Bladder microvascular endothelial cell (primary cell): ENCODE measurements around the gene SURF1. TPM values are rescaled to one million over a fixed set of nuclear protein-coding genes. Genes with fewer than 3 reads are reported as not detected.

Experiments
- total RNA-seq: library from RNA; depleted of rRNA; stranded (reverse); fragments of >200 nt; gene quantifications from 2 replicates; pipeline ENCODE4 v1.2.3, GENCODE V29; 2014

Gene SURF1, protein sequence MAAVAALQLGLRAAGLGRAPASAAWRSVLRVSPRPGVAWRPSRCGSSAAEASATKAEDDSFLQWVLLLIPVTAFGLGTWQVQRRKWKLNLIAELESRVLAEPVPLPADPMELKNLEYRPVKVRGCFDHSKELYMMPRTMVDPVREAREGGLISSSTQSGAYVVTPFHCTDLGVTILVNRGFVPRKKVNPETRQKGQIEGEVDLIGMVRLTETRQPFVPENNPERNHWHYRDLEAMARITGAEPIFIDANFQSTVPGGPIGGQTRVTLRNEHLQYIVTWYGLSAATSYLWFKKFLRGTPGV
- total RNA-seq, result 14.9 and 17.1 TPM in 2 replicates

DNA sequence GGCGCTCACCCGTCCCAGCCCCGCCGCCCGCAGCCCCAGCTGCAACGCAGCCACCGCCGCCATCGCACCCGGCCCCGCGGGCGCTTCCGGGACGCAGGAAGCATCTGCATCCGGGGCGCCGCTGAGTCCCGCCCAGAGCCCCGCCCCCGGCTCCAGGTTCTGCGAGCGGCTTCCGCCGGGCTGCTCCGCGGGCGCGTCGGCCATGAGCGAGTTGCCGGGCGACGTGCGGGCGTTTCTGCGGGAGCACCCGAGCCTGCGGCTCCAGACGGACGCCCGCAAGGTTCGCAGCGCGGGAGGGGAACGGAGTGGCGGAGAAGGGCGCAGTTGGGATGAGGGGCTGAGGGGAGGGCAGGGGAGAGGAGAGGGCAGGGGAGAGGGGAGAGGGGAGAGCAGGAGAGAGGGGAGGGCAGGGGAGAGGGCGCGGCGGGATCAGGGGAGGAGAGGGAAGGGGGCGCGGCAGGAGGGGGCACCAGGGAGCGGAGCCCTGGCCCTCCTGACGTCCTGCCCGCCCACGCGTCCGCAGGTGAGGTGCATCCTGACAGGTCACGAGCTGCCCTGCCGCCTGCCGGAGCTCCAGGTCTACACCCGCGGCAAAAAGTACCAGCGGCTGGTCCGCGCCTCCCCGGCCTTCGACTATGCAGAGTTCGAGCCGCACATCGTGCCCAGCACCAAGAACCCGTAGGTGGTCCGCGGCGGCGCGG lies at the start of gene SURF1, which contains the start of gene SURF2:
Gene SURF1, minus strand, starts transcription at position 97 of the 701 bp plus-strand sequence. Its CDS starts 34 bp downstream, at position 63.
Gene SURF2, plus strand, starts transcription at position 160 of the 701 bp plus-strand sequence. Its CDS starts 43 bp downstream, at position 203.

DNA sequence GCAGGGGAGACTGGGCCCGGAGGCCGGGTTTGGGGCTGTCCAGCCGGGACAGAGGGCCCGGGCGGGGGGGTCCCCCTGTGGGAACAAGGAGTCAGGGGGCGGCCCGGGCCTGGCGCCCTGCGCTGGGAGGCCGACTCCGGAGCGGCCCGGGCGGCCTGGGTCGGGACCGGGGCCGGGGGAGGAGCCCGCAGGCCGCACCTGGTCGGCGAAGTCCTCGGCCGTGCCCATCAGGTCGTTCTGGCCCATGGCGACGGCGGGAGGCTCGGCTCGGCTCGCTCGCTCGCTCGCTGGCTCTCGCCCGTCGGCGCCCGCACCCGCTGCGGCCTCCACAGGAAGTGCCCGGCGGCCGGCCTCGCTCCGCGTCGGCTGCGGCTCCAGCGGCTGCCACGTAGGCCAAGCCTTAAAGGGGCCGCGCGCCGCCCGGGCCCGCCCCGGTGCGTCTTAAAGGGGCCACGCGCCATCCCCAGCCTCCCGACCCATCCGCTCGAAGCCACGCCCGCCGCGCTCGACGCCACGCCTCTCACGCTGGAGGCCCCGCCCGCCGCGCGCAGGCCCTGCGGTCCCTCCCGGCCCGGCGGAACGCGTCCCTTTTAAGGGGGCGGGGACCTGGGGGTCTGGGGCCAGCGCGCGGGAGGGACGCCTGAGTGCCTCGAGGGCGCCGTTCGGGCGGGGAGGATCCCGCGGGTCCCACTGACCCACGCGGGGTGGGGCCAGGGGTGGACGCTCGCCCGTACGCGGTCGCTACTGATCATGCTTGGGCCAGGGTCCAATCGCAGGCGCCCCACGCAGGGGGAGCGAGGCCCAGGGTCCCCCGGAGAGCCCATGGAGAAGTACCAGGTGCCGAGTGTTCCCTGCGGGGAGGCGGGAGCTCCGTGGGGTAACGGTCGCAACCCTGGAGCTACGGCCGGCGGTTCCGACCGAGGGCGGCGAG lies 19.7 kb upstream of the SURF1 start, which contains the start of the genes STKLD1 and SURF4:
Gene STKLD1, plus strand, starts transcription at position 643 of the 931 bp plus-strand sequence. Its CDS starts 108 bp downstream, at position 751.
Gene SURF4, minus strand, starts transcription at position 337 of the 931 bp plus-strand sequence. Its CDS starts 91 bp downstream, at position 246.

DNA sequence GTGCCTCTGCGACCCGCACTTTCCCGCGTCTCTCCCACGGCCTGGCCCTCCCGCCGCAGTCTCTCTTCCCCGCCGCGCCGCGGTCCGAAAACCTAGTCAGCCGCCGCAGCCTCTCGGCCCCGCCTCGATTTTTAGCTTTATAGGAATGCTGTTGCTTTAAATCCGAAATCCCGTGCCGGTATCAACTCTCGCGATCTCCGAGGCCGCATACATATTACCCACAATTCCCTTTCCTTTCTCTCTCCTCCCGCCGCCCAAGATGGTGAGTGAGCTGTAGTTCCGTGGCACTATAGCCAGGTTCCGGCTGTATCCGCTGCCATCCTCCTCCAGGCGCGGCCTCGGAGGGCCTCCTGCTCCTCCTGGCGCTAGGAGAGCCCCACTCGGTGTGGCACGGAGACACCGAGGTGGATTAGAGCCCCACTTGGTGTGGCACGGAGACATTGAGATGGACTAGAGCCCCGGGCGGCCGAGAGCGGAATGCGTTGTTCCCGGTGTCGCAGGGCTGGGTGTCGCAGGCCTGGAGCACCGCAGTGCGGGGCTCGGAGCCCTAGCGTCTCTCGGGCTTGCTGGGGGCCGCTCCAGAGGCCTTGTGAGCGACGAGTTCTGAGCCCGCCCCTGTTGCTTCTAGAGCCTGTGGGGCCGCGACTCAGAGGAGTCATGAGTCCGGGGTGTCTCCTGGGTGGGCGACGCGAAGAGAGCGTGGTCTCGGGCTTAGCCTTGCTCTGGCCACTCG lies 8.1 kb downstream of the SURF1 start, which contains the start of the genes MED22 and RPL7A:
Gene MED22, minus strand, starts transcription at position 147 of the 733 bp plus-strand sequence. CDS start 1,469 bp downstream, outside the sequence.
Gene RPL7A, plus strand, starts transcription at position 234 of the 733 bp plus-strand sequence. Its CDS starts 26 bp downstream, at position 260.

DNA sequence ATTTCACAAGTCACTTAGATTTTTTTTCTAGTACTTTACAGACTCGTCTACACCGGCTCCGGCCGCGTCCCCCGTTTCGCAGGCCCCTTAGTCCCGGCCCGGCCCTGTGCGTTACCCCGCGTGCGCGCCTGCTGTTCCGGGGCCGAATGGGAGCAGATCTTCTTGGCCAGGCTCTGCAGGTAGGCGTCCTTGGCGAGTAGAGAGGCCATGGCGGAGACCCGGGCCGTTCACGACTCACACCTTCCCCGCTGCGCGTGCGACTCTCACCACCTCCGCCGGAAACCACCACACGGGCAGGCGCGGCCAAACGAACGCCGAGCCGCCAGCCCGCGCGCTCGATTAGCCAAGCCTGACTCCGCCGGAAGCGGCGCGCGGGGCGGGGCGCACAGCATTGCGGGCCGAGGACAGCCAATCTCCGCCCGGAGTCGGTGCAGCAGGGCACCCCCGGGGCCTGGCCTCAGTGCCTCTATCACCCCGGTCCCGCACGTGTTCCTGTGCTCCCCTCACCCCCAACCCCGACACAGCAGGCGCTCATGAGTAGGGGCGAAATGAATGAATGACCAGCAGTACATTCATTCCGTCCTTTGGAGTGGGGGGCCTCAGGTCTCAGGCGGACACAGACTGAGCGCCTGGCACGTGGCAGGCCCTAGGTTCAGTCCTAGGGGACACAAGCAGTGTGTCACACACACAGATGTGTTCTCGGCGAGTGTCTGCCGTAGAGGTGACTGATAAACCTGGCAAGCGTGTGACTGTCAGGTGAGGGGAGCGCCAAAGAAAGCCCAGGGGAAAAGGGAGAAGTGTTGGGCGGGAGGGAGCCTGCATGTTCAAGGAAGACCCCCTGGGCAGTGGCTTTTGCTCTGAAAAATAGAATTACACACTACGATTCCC lies 20.1 kb downstream of the SURF1 start, which contains the start of gene SURF6:
Gene SURF6, minus strand, starts transcription at position 265 of the 888 bp plus-strand sequence. Its CDS starts 56 bp downstream, at position 209.

Other genes starting within 250 kb of the SURF1 start
- gene RALGDS, start 235.2 kb downstream of the SURF1 start, total RNA-seq, result 32.4 and 72.4 TPM in 2 replicates
- 0.32 and 40.5 TPM in 2 replicates for gene GBGT1, start 192.6 kb downstream of the SURF1 start, total RNA-seq
- not detected in 2 replicates for gene OBP2B, start 147.2 kb downstream of the SURF1 start, total RNA-seq
- 0.16 TPM in 1 of 2 replicates, not detected in the other for gene ABO, start 81.3 kb downstream of the SURF1 start, total RNA-seq
- gene SURF6, start 20.3 kb downstream of the SURF1 start, total RNA-seq, result 5.7 and 18.4 TPM in 2 replicates
- gene MED22, start 8.4 kb downstream of the SURF1 start, total RNA-seq, result 9.4 and 39.6 TPM in 2 replicates
- gene RPL7A, start 8.3 kb downstream of the SURF1 start, total RNA-seq, result 1,653 and 2,260 TPM in 2 replicates
- 10.4 and 12.6 TPM in 2 replicates for gene SURF2, start 63 bp upstream of the SURF1 start, total RNA-seq
- gene SURF4, start 19.6 kb upstream of the SURF1 start, total RNA-seq, result 233 and 341 TPM in 2 replicates
- 0.25 and 0.49 TPM in 2 replicates for gene STKLD1, start 19.9 kb upstream of the SURF1 start, total RNA-seq
- 14.6 and 23.6 TPM in 2 replicates for gene REXO4, start 61.5 kb upstream of the SURF1 start, total RNA-seq
- gene ADAMTS13, start 65.9 kb upstream of the SURF1 start, total RNA-seq, result 0.49 and 3.0 TPM in 2 replicates
- 4.7 and 30.5 TPM in 2 replicates for gene CACFD1, start 103.5 kb upstream of the SURF1 start, total RNA-seq
- gene SLC2A6, start 122.6 kb upstream of the SURF1 start, total RNA-seq, result 30.0 and 40.0 TPM in 2 replicates
- not detected in 2 replicates for gene MYMK, start 168.5 kb upstream of the SURF1 start, total RNA-seq
- under 0.01 TPM in 2 replicates for gene ADAMTSL2, start 178.2 kb upstream of the SURF1 start, total RNA-seq